SK-N-SH treated with all-trans-retinoic acid at 6 μM for 48 hours (cell line): ENCODE data around the gene TPM1.

ENCODE experiments used
- ATAC-seq: fragments of 200-7000 bp; cut with Tn5 transposase; 3 replicates; pipeline ENCODE4 v1.9.1; 2020; ENCODE audit warnings: mild to moderate bottlenecking, moderate library complexity
- ARNTL ChIP-seq: fragments of 450-650 bp; formaldehyde crosslinking; IDR thresholded peaks from 2 replicates; pipeline ENCODE4 v1.5.0; 2020; ENCODE audit warnings: low read depth, mild to moderate bottlenecking, moderate library complexity, borderline replicate concordance
- BACH2 ChIP-seq: fragments of 250-450 bp; sonication (Bioruptor Pico); IDR thresholded peaks from 2 replicates; pipeline ENCODE4 v1.9.0; 2021; ENCODE audit warnings: mild to moderate bottlenecking, borderline replicate concordance
- CREB5 ChIP-seq: fragments of 250-450 bp; sonication (Bioruptor Pico); IDR thresholded peaks from 2 replicates; pipeline ENCODE4 v1.5.1; 2020; ENCODE audit warnings: low read depth, mild to moderate bottlenecking, moderate library complexity
- CSDC2 ChIP-seq: fragments of 250-450 bp; sonication (Bioruptor Pico); IDR thresholded peaks from 2 replicates; pipeline ENCODE4 v1.5.0; 2020; ENCODE audit warnings: mild to moderate bottlenecking, moderate library complexity
- ESRRG ChIP-seq: fragments of 250-450 bp; sonication (Bioruptor Pico); IDR thresholded peaks from 2 replicates; pipeline ENCODE4 v1.6.1; 2021; ENCODE audit warnings: mild to moderate bottlenecking
- GLIS3 ChIP-seq: fragments of 250-450 bp; sonication (Bioruptor Pico); IDR thresholded peaks from 2 replicates; pipeline ENCODE4 v1.5.0; 2020; ENCODE audit warnings: mild to moderate bottlenecking, moderate library complexity
- ISL1 ChIP-seq: fragments of 250-450 bp; sonication (Bioruptor Pico); IDR thresholded peaks from 2 replicates; pipeline ENCODE4 v2.1.2; 2022; ENCODE audit warnings: mild to moderate bottlenecking, moderate library complexity
- OSR1 ChIP-seq: fragments of 250-450 bp; sonication (Bioruptor Pico); IDR thresholded peaks from 2 replicates; pipeline ENCODE4 v1.8.0; 2022; ENCODE audit warnings: moderate library complexity, mild to moderate bottlenecking, inconsistent platforms
- POU6F1 ChIP-seq: fragments of 250-450 bp; sonication (Bioruptor Pico); IDR thresholded peaks from 2 replicates; pipeline ENCODE4 v1.8.0; 2021; ENCODE audit warnings: low read depth, mild to moderate bottlenecking, moderate library complexity, borderline replicate concordance
- PPARA ChIP-seq: fragments of 250-450 bp; sonication (Bioruptor Pico); IDR thresholded peaks from 2 replicates; pipeline ENCODE4 v1.5.0; 2020; ENCODE audit warnings: mild to moderate bottlenecking, borderline replicate concordance
- SNAI2 ChIP-seq: fragments of 250-450 bp; sonication (Bioruptor Pico); IDR thresholded peaks from 2 replicates; pipeline ENCODE4 v1.5.0; 2020; ENCODE audit warnings: mild to moderate bottlenecking, moderate library complexity
- TCF4 ChIP-seq: fragments of 250-450 bp; sonication (Bioruptor Pico); IDR thresholded peaks from 2 replicates; pipeline ENCODE4 v1.8.0; 2021; ENCODE audit warnings: mild to moderate bottlenecking, moderate library complexity, borderline replicate concordance
- TOX ChIP-seq: fragments of 250-450 bp; sonication (Bioruptor Pico); IDR thresholded peaks from 2 replicates; pipeline ENCODE4 v1.8.0; 2021; ENCODE audit warnings: mild to moderate bottlenecking, moderate library complexity, borderline replicate concordance
- ZC3H10 ChIP-seq: fragments of 250-450 bp; sonication (Bioruptor Pico); IDR thresholded peaks from 2 replicates; pipeline ENCODE4 v1.5.1; 2021; ENCODE audit warnings: mild to moderate bottlenecking, moderate library complexity
- ZFP3 ChIP-seq: fragments of 250-450 bp; sonication (Bioruptor Pico); IDR thresholded peaks from 2 replicates; pipeline ENCODE4 v1.5.0; 2020; ENCODE audit warnings: mild to moderate bottlenecking, moderate library complexity
- ZFP30 ChIP-seq: fragments of 450-650 bp; formaldehyde crosslinking; IDR thresholded peaks from 2 replicates; pipeline ENCODE4 v1.5.0; 2022; ENCODE audit warnings: mild to moderate bottlenecking, moderate library complexity
- ZNF565 ChIP-seq: fragments of 450-650 bp; formaldehyde crosslinking; conservative IDR thresholded peaks from 2 replicates; pipeline ENCODE4 v1.5.0; 2020; ENCODE audit warnings: low read depth, mild to moderate bottlenecking, moderate library complexity
- ZNF70 ChIP-seq: fragments of 450-650 bp; formaldehyde crosslinking; IDR thresholded peaks from 2 replicates; pipeline ENCODE4 v1.5.0; 2020; ENCODE audit warnings: mild to moderate bottlenecking, moderate library complexity
- TF ChIP-seq, protein P1 (sequence below): fragments of 250-450 bp; sonication (Bioruptor Pico); IDR thresholded peaks from 2 replicates; pipeline ENCODE4 v1.5.1; 2021; ENCODE audit warnings: mild to moderate bottlenecking, moderate library complexity
- TF ChIP-seq, protein P2 (sequence below): fragments of 250-450 bp; sonication (Bioruptor Pico); IDR thresholded peaks from 2 replicates; pipeline ENCODE4 v1.5.0; 2020; ENCODE audit warnings: mild to moderate bottlenecking, moderate library complexity

The TPM1 gene

GRCh38 chr15:63040954-63041353, 1.6 kb upstream of the TPM1 start:
- no peak for TF ChIP-seq ZC3H10 (CRISPR knock-in tag)
- TF ChIP-seq, protein P1, sequence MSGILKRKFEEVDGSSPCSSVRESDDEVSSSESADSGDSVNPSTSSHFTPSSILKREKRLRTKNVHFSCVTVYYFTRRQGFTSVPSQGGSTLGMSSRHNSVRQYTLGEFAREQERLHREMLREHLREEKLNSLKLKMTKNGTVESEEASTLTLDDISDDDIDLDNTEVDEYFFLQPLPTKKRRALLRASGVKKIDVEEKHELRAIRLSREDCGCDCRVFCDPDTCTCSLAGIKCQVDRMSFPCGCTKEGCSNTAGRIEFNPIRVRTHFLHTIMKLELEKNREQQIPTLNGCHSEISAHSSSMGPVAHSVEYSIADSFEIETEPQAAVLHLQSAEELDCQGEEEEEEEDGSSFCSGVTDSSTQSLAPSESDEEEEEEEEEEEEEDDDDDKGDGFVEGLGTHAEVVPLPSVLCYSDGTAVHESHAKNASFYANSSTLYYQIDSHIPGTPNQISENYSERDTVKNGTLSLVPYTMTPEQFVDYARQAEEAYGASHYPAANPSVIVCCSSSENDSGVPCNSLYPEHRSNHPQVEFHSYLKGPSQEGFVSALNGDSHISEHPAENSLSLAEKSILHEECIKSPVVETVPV (CRISPR knock-in tag): no peak
- no peak for TF ChIP-seq ESRRG
- TF ChIP-seq, protein P2, sequence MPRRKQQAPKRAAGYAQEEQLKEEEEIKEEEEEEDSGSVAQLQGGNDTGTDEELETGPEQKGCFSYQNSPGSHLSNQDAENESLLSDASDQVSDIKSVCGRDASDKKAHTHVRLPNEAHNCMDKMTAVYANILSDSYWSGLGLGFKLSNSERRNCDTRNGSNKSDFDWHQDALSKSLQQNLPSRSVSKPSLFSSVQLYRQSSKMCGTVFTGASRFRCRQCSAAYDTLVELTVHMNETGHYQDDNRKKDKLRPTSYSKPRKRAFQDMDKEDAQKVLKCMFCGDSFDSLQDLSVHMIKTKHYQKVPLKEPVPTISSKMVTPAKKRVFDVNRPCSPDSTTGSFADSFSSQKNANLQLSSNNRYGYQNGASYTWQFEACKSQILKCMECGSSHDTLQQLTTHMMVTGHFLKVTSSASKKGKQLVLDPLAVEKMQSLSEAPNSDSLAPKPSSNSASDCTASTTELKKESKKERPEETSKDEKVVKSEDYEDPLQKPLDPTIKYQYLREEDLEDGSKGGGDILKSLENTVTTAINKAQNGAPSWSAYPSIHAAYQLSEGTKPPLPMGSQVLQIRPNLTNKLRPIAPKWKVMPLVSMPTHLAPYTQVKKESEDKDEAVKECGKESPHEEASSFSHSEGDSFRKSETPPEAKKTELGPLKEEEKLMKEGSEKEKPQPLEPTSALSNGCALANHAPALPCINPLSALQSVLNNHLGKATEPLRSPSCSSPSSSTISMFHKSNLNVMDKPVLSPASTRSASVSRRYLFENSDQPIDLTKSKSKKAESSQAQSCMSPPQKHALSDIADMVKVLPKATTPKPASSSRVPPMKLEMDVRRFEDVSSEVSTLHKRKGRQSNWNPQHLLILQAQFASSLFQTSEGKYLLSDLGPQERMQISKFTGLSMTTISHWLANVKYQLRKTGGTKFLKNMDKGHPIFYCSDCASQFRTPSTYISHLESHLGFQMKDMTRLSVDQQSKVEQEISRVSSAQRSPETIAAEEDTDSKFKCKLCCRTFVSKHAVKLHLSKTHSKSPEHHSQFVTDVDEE (CRISPR knock-in tag): peak; percentile 53; the same call in 1 of the 2 replicates
- TF ChIP-seq ISL1 (CRISPR knock-in tag): peak; percentile 44

DNA sequence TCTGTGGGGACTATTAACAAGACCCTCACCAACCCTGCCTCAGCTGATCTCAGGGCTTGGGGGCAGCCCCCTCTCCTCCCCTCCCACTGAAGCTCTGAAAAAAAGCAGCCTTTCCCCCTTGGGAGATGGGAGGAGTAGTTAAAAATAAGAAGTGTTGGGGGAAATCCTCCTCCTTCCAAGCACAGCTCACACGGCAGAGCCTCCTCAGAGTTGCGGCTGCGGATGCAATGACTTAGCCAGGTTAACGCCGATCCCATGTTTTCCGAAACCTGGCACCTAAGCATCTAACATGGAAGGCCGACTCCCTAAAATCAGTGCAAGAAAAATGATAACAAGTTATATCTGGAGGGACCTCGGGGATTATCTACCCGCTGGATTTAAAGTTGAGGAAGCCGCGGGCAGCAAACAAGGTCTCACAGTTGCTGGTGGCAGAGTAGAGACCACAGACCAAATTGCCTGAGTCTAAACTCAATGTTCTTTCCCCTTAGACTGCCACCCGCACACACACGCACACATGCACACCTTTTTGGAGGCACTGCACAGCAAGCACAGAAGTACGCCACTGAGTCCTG, 1.1 kb upstream of the TPM1 start:
- ATAC-seq: no peak
- no peak for TF ChIP-seq ZNF70
- no peak for TF ChIP-seq ISL1 (CRISPR knock-in tag)
- TF ChIP-seq ZFP30 (CRISPR knock-in tag): no peak
- TF ChIP-seq CSDC2 (CRISPR knock-in tag): no peak
- no peak for TF ChIP-seq TCF4
- no peak for TF ChIP-seq GLIS3 (CRISPR knock-in tag)
- TF ChIP-seq, protein P2 (CRISPR knock-in tag): no peak
- no peak for TF ChIP-seq OSR1 (CRISPR knock-in tag)
- TF ChIP-seq BACH2 (CRISPR knock-in tag): no peak
- no peak for TF ChIP-seq POU6F1 (CRISPR knock-in tag)
- TF ChIP-seq SNAI2 (CRISPR knock-in tag): no peak
- no peak for TF ChIP-seq ZC3H10 (CRISPR knock-in tag)
- TF ChIP-seq ZFP3: no peak
- no peak for TF ChIP-seq ESRRG
- TF ChIP-seq ARNTL (CRISPR knock-in tag): no peak
- TF ChIP-seq PPARA: no peak
- no peak for TF ChIP-seq TOX (CRISPR knock-in tag)
- TF ChIP-seq ZNF565 (CRISPR knock-in tag): no peak
- no peak for TF ChIP-seq CREB5 (CRISPR knock-in tag)

More at GRCh38 chr15:63040954-63041353, 1.6 kb upstream of the TPM1 start:
- ATAC-seq: peak; percentile 2; the same call in 1 of the 3 replicates

- TF ChIP-seq SNAI2 (CRISPR knock-in tag): no peak
- ATAC-seq: no peak
Observed at GRCh38 chr15:63042877-63043334, 359 bp downstream of the TPM1 start.
